ENCODE measurements around the gene KIAA0513.

The KIAA0513 gene

DNA sequence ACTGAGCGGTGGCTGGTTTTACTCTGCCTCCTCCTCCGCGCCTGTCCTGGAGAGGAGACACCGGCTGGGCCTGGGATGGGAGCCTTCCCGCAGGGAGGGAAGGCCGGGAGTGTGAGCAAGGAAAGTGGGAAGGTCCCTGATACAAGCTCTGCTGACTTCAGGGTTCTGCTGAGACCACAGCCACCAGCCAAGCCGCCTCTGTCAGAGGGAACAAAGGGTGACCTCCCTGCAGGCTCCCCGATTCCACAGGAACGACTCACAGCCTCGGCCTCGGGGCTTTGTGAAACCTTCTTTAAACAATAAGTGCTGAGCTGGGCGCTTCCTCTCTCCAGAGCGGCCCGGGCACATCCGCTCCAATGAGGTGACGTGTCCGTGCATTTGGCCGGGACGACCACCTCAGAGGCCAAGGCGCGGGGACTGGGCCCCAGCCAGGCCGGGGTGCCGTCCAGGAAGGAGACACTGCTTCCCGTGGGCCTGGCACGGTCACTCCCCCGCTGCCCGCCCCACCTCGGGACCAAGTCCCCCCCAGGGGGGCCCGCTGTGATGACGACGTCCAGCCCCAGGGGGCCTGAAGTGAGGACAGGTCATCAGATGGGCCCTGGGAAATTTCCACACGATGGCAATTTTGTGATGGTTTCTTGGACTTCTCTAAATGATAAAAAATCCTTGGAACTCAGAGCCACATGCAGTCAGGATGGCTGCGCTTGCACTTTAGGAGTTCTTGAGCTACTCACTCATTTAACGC, 96.5 kb downstream of the KIAA0513 start:
- DNase-seq: no peak

- no peak for DNase-seq
Measured at GRCh38 chr16:85124636-85125346, 97.2 kb downstream of the KIAA0513 start.

- no peak for DNase-seq
Measured at GRCh38 chr16:85125570-85126393, 98.2 kb downstream of the KIAA0513 start.

GRCh38 chr16:85126394-85126704, 98.8 kb downstream of the KIAA0513 start:
- no peak for DNase-seq

DNA sequence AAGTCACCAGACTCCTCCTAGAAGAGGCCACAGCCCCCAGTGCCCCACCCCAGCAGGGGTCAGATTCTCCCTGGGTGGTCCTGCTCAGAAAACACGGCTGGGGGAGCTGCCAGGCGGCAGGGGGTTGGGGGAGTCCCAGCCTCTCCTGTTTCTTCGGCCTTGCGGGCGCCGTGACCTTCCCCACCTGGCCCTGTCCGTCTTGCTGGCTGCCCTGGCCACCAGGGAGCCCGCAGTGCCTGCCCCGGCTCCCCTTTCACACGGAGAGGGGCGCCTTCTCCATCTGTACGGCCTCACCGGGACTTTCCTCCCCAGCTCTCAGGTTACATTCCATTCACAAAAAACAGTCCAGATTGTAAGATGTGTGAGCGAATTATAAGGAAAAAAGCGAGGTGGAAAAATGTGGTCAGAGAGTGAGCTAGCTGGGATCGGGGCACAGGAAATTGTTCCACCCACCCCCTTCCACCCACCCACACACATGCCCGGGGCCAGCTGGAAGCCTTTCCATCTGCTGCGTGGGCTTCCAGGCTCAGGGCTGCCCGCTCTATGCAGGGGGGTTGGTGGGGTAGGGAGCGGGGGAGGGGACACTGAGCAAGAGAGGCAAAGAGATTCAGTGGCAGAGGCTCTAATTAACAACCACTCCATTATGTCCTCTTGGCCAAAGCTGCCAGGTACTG, 99.2 kb downstream of the KIAA0513 start:
- DNase-seq: no peak

DNA sequence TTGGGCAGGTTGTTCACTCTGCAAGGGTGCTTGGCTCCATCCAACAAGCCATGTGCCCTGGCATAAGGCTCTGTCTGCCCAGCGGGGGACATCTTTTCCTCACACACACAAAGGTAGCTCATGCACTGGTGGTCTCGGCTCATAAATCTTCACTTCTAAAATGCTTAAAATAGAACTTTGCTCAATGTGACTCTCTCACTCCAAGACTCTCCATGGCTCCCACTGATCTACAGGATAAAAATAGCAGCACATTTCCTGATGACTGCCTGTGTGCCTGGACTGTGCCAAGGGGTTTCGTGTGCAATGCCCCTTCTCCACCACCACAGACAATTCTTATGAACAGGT, 99.8 kb downstream of the KIAA0513 start:
- DNase-seq: no peak

GRCh38 chr16:85128079-85128837, 100.7 kb downstream of the KIAA0513 start:
- no peak for DNase-seq

- DNase-seq: no peak
Measured at GRCh38 chr16:85129876-85130704, 102.5 kb downstream of the KIAA0513 start.

DNA sequence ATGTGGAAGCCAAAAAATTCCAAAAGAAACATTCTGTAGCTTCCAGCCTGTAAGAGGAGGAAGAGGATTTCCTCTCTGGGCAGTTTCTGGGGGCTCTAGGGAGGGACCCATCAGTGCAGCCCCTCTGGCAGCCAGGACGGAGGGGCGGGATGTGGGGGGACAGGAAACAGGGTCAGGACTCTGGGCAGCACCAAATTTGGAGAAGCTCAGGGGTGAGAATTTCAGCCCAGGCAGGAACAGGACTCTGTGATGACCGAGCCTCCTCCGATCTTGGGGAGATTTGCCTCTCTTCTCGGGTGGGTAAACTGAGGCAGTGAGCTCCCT, 103.1 kb downstream of the KIAA0513 start:
- DNase-seq: no peak

GRCh38 chr16:85132456-85133289, 105.1 kb downstream of the KIAA0513 start:
- DNase-seq: no peak

- no peak for DNase-seq
Measured at GRCh38 chr16:85133290-85133599, 105.7 kb downstream of the KIAA0513 start.

GRCh38 chr16:85134076-85134788, 106.6 kb downstream of the KIAA0513 start:
- no peak for DNase-seq

- DNase-seq: no peak
Measured at GRCh38 chr16:85134789-85135142, 107.2 kb downstream of the KIAA0513 start.

- DNase-seq: no peak
Measured at GRCh38 chr16:85136213-85136701, 108.7 kb downstream of the KIAA0513 start.

- no peak for DNase-seq
Measured at GRCh38 chr16:85136702-85137322, 109.2 kb downstream of the KIAA0513 start.

DNA sequence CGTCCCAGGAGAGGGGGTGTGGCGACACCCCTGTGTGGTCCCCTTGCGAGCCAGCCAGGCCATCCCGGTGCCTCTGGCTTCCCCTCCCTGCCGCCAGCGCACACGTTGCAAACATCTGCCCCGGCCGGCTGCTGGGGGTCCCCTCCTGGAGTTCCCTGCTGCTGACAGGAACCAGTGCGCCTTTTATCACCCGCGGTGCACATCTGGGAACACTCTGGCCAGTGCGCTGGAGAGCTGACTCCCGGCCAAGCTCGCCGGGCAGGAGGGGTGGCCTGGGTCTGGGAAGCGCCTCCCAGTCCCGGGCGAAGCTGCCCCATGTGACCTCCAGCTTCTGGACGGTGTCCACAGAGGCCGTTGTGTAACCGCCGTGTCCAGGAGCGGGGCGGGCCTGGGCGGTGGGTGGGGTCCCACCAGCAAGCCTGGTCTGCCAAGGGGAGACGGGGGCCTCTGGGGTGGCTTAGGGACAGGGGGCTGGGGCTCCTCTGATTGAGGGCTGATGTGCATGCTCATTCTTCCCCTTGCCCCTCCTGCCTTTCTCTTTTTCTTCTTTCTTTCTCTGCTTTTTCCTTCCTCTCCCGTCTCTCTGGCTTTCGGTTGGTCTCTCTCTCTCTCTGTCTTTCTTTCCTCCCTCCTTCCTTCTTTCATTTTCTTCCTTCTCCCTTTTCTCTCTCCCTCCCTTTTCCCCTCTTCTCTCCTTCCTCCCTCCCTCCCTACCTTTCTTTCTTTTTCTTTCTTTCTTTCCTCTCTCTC, 109.9 kb downstream of the KIAA0513 start:
- no peak for DNase-seq

DNA sequence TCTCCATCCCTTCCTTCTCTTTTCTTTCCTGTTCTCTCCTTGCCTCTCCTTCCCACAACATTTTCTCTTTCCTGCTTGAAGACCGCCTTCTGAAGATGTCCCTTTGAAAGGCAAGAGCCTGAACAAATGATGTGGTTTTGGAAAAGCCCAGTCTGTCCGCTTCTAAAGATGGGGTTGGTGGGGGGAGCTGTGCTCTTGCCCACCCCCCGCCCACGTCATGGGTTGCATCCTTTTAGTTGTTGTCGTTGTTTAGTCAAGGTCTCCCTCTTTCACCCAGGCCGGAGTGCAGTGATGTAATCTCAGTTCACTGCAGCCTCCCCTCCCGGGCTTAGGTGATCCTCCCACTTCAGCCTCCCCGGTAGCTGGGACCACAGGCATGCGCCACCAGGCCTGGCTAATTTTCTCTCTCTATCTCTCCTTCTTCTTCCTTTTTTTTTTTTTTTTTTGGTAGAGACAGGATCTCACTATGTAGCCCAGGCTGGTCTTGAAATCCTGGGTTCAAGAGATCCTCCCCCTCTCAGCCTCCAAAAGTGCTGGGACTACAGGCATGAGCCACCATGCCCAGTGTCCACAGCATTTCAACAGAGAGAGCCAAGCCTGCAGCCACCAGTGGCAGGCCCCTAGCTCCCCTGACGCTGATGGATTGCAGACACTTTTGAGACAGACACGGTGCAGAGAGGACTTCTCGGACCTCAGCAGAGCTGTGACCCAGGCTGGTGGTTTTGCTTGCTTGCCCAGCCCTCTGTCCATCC, 110.7 kb downstream of the KIAA0513 start:
- no peak for DNase-seq
